Ovary (tissue), 9 donors: Measurements from ENCODE around the gene SLIT3. TPM values are rescaled to one million over a fixed set of nuclear protein-coding genes. Genes with fewer than 3 reads are reported as not detected.

Experiments
- DNase-seq, 5 donors: peaks; one replicate each; pipeline ENCODE4 v3.0.0-alpha.2; 2019 to 2020
- H3K27ac ChIP-seq, 2 donors: fragments of 200-600 bp; one replicate each; pipeline versions ENCODE4 v1.5.1 to v1.8.0; 2019 to 2022
- H3K27me3 ChIP-seq: fragments of 200-600 bp; one replicate; pipeline ENCODE4 v1.8.0; 2022
- H3K36me3 ChIP-seq: fragments of 200-600 bp; sonication (generic); one replicate; pipeline ENCODE4 v1.5.1; 2019
- H3K4me1 ChIP-seq: one replicate; pipeline ENCODE4 v1.8.1; 2013; ENCODE audit warnings: mild to moderate bottlenecking, moderate library complexity; ENCODE audit not compliant: insufficient read depth
- H3K4me3 ChIP-seq: fragments of 200-600 bp; sonication (generic); one replicate; pipeline ENCODE4 v1.5.1; 2017
- H3K9me3 ChIP-seq, 2 donors: fragments of 200-600 bp in 1 of 2; sonication (generic) in 1 of 2; one replicate each; pipeline versions ENCODE4 v1.5.1 to v1.8.1; 2013 to 2019; ENCODE audit warnings: mild to moderate bottlenecking in 1 of 2, moderate library complexity in 1 of 2
- EP300 ChIP-seq: sonication (generic); formaldehyde crosslinking; IDR thresholded peaks from one replicate; pipeline ENCODE4 v1.6.1; 2017; ENCODE audit warnings: antibody characterized with exemption
- POLR2A ChIP-seq: fragments of 450-650 bp; IDR thresholded peaks from one replicate; pipeline ENCODE4 v1.6.1; 2017; ENCODE audit warnings: antibody characterized with exemption, mild to moderate bottlenecking, moderate library complexity
- WGBS, 3 donors: extraction: QIAGEN DNeasy Blood & Tissue Kit in 1 of 3; methylation state at CpG; one replicate each; pipeline versions ENCODE4 v1.1.5 to v1.1.7; 2013 to 2017; 5-methylcytosine and 5-hydroxymethylcytosine counted together
- intact Hi-C, 4 donors: fragments of 100-400 bp; cut with DNase I; formaldehyde crosslinking; loops; one replicate each; pipeline versions ENCODE4 v1.11.0 to v1.15.1; 2022 to 2023
- polyA plus RNA-seq, 2 donors: library from polyadenylated mRNA; stranded (reverse); fragments of 200-250 nt in 1 of 2; fragments of 350-450 nt in 1 of 2; fragmentation: Illumina TruSeq in 1 of 2; extraction: RNeasy Lipid Tissue Mini Kit (QIAGEN cat#74804) in 1 of 2; gene quantifications; one replicate each; pipeline ENCODE4 v1.2.3, GENCODE V29; 2013 to 2014
- total RNA-seq, 7 donors: library from RNA; depleted of rRNA in 2 of 7; stranded (reverse); fragments of >200 nt in 2 of 7; fragmentation: NEBNext Ultra II Directional in 3 of 7; extraction: Animal tissue kit (Norgen Biotek cat#: 25700) in 3 of 7; gene quantifications; one replicate each; pipeline versions ENCODE4 v1.1.0 to v1.2.4, GENCODE V29; 2016 to 2023
- TF ChIP-seq, protein P1 (sequence below), 3 donors: fragments of 450-650 bp in 2 of 3; fragments of 200-600 bp in 1 of 3; IDR thresholded peaks; one replicate each; pipeline versions ENCODE4 v1.5.1 to v1.8.0; 2016 to 2022; ENCODE audit warnings: antibody characterized with exemption in 3 of 3, mild to moderate bottlenecking in 1 of 3
- donor health status: DM: no; HTN: no; CAD: no; lungs with moderate emphysema.
- donor health status: DM: no; HTN: no; CAD: no.
- donor health status: Bipolar disorder and iron deficiency.
- donor health status: DM: yes; HTN: yes; CAD: no.
- donor health status: DM: no; HTN: no; CAD: no.
- donor health status: DM: yes; HTN: yes; CAD: no.

Gene SLIT3
- total and polyA plus RNA-seq, 9 donors: 10.3 to 106 (median 24.4) TPM

DNA sequence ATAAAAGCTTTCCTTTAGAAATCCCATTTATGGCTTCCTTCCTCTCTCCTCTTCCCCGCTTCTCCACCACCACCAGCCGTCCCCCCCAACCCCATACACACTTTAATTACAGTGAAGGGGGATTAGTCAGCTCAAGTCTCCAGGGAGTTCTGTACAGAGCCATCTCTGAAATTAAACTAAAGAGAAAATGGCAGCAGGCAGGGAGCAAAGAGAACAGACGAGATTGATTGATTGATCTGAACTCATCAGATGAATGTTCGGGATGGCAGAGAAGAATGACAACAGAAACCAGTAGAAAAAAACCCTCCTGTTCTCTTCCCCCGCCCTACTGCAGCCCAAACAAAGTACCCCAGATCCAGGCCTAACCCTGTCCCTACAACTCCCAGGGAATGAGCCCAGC, 480.1 kb downstream of the SLIT3 start:
- Histone ChIP-seq H3K36me3 (no peaks in the 10 kb centered on the region), H3K4me3 (no peak overlapping the region), H3K9me3 (no peaks in the 10 kb centered on the region), H3K27ac (no peak overlapping the region), H3K4me1 (peaks cover 2% of the 10 kb centered on the region), H3K27me3 (no peaks in the 10 kb centered on the region)
- TF ChIP-seq, protein P1, sequence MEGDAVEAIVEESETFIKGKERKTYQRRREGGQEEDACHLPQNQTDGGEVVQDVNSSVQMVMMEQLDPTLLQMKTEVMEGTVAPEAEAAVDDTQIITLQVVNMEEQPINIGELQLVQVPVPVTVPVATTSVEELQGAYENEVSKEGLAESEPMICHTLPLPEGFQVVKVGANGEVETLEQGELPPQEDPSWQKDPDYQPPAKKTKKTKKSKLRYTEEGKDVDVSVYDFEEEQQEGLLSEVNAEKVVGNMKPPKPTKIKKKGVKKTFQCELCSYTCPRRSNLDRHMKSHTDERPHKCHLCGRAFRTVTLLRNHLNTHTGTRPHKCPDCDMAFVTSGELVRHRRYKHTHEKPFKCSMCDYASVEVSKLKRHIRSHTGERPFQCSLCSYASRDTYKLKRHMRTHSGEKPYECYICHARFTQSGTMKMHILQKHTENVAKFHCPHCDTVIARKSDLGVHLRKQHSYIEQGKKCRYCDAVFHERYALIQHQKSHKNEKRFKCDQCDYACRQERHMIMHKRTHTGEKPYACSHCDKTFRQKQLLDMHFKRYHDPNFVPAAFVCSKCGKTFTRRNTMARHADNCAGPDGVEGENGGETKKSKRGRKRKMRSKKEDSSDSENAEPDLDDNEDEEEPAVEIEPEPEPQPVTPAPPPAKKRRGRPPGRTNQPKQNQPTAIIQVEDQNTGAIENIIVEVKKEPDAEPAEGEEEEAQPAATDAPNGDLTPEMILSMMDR (IDR thresholded peaks at IDR 0.05): no peak
- no peak for TF ChIP-seq POLR2A
- no peak for TF ChIP-seq EP300
- WGBS, 3 donors: 94% methylated on average over 5 of the region's 5 CpGs
- intact Hi-C loops: no loop called here
- DNase-seq: no peak

DNA sequence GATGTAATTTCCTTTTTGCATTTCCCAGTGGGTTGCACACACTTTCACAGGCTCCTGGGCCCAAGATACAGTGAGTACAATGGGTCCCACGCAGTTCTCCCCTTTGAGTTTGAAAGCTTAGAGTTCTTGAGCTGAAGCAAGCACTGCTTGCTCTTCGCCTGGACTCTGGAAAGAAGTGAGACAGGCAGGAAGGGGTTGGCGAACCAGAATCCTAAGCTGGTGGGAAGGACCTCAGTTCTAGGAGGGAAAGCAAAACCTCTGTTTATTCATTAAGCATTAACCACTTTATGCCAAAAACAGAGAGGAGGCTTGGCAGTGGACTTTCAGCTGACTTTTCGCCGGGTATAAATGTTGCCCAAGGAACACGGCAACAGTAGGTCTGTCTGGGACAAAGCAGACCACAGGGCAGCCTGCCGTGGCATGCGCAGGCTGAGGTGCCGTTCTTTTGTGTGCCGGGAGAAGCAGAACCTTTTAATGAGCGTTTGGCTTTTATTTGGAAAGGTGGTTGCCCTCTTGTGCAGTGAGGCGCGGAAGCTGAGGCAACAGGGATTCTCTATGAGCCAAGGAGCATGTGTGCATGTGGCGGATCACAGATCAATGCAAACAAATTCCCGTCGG, 481.8 kb downstream of the SLIT3 start:
- no peak for DNase-seq
- Histone ChIP-seq H3K27ac (no peak overlapping the region), H3K27me3 (no peaks in the 10 kb centered on the region), H3K4me1 (peaks cover 2% of the 10 kb centered on the region), H3K36me3 (no peaks in the 10 kb centered on the region), H3K4me3 (no peak overlapping the region), H3K9me3 (no peaks in the 10 kb centered on the region)
- 89 to 91% (median 90%) methylated on average over 16 of the region's 16 CpGs for WGBS, 3 donors
- TF ChIP-seq, protein P1 (IDR thresholded peaks at IDR 0.05): no peak
- TF ChIP-seq POLR2A: no peak
- TF ChIP-seq EP300: no peak
- intact Hi-C loops: no loop called here

DNA sequence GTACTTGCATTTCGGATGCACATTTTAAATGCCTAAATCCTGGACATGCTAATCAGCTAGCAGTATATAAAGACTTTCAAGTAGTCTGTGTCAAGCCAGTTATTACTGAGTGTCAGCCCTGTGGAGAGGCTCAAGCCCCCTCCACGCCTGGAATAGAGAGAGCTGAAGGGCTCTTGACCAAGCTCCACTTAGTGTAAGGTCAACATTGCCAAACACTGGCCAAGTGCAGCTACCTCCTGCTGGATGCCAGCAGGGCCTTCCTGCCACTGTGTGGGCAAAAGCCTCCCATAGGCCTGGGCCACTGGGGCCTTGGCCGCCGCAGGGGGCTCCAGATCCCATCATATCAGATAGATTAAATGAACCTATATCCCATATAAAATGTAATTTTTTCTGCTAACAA, 482.4 kb downstream of the SLIT3 start:
- H3K27me3 ChIP-seq: no peaks in the 10 kb centered on the region
- no peak overlapping the region for H3K27ac ChIP-seq
- no peaks in the 10 kb centered on the region for H3K9me3 ChIP-seq
- H3K36me3 ChIP-seq: no peaks in the 10 kb centered on the region
- H3K4me3 ChIP-seq: no peak overlapping the region
- intact Hi-C loops: no loop called here
- no peak for TF ChIP-seq EP300
- TF ChIP-seq POLR2A: no peak
- TF ChIP-seq, protein P1 (IDR thresholded peaks at IDR 0.05): no peak
- peaks cover 2% of the 10 kb centered on the region for H3K4me1 ChIP-seq
- no peak for DNase-seq
- 93 to 95% (median 95%) methylated on average over 4 of the region's 4 CpGs for WGBS, 3 donors

DNA sequence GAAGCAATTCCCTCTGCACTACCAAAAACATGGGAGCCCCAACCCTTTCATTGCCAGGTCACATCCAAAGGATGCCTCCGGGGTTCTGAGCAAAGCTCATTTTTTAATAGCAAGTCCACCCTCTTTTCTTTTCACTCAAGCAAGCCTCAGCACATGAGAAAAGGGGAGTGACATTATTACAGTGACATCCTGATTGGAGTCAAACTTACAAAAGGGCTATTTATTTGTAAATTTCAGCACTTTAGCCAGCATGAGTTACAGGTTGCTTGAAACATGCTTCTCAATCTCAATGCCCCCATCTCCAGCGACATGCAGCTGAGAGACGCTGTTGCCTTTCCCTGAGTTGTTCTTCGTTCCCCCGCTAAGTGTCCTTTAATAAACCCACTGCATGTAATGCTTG, 483.3 kb downstream of the SLIT3 start:
- Histone ChIP-seq H3K27ac (no peak overlapping the region), H3K36me3 (no peaks in the 10 kb centered on the region), H3K27me3 (no peaks in the 10 kb centered on the region), H3K4me3 (no peak overlapping the region), H3K9me3 (no peaks in the 10 kb centered on the region), H3K4me1 (peaks cover 2% of the 10 kb centered on the region)
- TF ChIP-seq EP300 (no peak), POLR2A (no peak)
- TF ChIP-seq, protein P1 (IDR thresholded peaks at IDR 0.05): no peak
- 76 to 83% (median 82%) methylated on average over 5 of the region's 5 CpGs for WGBS, 3 donors
- no peak for DNase-seq
- intact Hi-C loops: no loop called here
